D341Med (cell line): Measurements from ENCODE around the gene CERS2.

Experiments used
- DNase-seq: peaks from one replicate; pipeline ENCODE4 v3.0.0; 2012; ENCODE audit warnings: low spot score

The CERS2 gene

GRCh38 chr1:150997949-150998348, 23.3 kb upstream of the CERS2 start:
- DNase-seq: no peak

DNA sequence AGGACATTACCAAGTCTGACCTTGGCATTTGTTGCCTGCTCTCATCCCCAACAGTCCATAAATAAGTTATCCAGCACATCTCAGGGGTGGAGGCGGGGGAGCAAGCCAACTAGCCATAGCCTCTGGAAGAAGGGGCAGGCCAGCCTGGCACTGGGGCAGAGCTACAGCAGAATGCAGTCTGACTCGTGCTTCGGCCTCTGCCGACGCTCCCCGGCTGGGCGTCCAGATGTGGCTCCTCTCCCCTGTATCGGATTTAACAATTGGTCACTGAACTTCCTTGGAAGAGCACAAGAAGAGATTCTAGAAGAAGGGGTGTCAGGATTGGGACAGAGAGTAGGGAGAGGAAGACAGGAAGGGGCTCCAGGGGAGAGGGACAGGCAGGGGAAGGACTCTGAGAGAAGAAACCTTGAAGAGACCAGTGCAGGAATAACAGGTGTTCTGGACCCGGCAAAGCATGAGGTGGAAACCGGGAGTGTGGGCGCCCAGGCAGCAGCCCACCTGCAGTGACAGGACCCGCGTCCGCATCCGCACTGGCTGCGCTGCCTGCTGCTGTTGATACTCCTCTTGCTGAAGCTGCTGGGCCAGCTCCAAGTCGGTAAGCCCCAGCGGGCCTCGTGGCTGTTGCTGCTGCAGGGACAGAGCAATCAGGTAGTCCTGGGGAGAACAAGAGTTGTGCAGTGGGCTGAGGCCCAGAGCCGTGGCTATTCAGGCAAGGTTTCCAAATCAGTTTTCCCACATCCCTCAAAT, 22.7 kb upstream of the CERS2 start:
- DNase-seq: no peak

GRCh38 chr1:150995896-150996295, 21.3 kb upstream of the CERS2 start:
- DNase-seq: no peak

DNA sequence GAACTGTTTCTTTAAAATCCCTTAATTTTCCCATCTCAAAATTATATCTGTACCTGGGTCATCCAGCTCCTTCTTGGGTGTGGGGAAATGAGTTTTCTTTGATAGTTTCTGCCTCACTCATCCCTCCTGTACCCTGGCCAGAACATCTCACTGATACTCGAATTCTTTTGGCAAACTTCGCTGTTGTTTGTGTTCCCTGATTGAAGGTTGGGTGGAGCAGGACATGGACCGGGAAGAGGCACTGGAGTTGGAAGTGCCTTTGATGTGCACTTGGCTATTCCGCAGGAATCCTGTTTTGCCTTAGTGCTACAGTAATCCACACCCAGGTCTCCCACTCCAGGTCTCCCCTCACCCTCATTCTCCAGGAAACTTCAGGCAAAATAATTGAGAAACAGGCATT, 20.8 kb upstream of the CERS2 start:
- DNase-seq: no peak

- no peak for DNase-seq
These were observed 19.6 kb upstream of the CERS2 start for GRCh38 chr1:150994248-150994647.

- DNase-seq: no peak
These were observed 18.0 kb upstream of the CERS2 start for GRCh38 chr1:150992626-150993025.

- DNase-seq: no peak
These were observed 13.3 kb upstream of the CERS2 start for GRCh38 chr1:150987924-150988323.

GRCh38 chr1:150985179-150985825, 10.7 kb upstream of the CERS2 start:
- no peak for DNase-seq

DNA sequence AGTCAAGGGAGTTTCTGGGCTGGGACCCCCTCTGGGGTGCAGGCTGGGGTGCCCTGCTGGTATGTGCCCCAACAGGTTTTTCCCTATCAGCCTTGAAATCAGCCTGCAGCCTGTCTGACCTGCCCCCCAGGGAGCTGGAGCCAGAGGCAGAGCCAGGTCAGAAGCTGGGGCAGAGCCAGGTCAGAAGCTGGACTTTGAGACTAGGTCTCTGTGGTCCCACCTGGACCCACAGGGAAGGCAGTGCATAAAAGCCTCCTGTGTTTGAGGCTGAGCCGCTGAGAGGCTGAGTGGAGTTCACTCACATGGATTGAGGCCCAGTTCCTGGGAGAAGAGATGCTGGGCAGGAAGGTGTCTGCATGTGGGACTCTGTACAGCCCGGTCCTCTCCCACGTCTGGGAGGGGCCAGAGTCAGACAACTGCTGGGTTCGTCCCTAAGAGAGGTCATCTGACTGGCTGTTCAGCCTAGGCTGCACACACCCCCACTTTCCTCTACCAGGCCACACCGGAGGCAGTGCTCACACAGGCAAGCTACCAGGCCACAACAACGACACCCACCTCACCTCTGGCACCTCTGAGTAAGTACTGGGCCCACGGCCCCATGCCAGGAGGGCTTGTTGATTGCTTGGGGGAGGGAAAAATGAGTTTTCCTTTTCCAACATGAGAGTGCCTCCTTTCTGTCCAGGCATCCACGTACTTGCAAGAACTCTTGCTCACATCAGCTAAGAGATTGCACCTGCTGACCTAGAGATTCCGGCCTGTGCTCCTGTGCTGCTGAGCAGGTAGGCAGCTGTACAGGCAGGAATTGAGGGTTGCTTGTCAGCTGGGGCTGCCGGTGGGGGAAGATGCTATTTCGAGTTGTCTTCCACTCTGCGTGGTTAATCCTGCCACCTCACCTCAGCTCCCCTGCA, 7.4 kb upstream of the CERS2 start, which contains the start of gene ANXA9:
TSS of gene ANXA9 (plus strand) at position 488 of the 908 bp plus-strand sequence. CDS start 814 bp downstream, outside the sequence.
- no peak for DNase-seq

DNA sequence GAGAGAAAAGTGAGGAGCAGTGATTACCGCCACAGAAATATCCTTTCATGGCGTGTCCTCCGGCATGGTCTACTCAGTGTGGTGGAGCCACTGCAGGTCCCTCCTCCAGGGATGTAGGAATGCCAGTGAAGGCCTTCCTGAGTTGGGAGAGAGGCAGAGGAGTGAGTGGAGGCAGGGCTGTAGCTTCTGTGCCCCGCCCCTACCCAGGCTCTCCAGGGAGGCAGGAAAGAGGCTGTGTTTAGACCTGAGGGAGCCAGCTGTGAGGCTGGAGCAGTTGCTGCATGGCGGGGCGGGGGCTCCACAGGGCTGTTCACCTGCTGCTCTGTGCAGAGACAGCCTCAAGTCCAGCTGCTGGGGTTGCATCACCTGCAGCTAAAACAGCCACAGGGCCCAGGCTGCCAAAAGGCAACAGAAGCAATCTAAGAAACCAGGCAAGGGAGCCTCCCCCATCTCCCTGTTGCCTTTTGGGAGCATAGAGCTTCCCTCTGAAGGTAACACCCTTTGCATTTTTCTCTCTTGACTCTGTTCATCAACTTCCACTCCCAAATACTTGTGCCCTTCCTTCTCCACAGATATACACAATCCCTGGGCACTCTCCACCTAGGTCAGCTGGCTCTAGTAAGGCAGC, 6.7 kb upstream of the CERS2 start:
- peak; percentile 72 for DNase-seq

DNA sequence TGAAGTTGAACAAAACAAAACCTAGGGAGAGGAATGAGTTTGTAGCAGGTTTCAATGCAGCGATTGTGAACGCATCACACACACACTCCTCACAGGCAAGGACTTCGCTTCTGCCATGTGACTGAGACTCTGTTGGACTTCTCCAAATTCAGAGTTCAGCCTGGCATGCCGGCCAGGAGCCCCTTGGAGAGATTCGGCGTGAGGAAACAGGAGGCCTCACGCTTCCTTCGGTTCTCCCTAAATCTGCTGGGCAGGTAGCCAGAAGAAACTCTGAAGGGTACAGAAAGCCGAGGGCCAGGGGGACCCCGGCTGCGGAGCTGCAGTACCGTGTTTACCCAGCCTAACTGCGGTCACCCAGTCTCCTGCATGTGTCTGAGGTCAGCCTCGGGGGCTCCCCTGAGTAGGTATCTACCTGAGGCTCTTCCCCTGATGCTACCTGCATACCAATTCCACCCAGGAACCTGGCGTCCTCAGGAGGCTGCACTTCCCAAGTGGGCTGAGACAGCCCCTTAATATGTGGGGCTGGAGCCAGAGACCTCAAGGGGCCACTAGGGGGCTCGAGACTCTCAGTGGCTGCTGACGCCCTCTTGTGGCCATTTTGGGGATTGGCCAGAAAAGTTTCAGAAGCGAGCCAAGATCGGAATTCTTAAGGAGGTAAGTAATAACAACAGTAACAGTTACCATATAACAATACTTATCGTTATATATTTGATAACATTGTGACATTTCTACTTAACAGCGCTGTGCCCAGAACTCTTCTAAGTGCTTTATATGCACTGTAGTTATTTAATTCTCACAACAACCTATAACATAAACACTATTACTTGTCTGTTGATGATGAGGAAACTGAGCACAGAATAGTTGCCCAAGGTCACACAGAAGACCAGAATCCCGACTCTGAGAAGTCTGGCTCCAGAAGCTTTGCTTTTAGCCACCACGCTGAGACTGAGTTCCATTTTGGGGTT, 4.7 kb upstream of the CERS2 start:
- peak; percentile 94 for DNase-seq

GRCh38 chr1:150976879-150977694, 2.5 kb upstream of the CERS2 start:
- peak; percentile 29 for DNase-seq

- peak; percentile 17 for DNase-seq
These were observed 1.8 kb upstream of the CERS2 start for GRCh38 chr1:150976401-150976821.

- peak; percentile 87 for DNase-seq
These were observed 627 bp downstream of the CERS2 start for GRCh38 chr1:150973836-150974579.

GRCh38 chr1:150973258-150973835, 1.3 kb downstream of the CERS2 start:
- peak; percentile 42 for DNase-seq

DNA sequence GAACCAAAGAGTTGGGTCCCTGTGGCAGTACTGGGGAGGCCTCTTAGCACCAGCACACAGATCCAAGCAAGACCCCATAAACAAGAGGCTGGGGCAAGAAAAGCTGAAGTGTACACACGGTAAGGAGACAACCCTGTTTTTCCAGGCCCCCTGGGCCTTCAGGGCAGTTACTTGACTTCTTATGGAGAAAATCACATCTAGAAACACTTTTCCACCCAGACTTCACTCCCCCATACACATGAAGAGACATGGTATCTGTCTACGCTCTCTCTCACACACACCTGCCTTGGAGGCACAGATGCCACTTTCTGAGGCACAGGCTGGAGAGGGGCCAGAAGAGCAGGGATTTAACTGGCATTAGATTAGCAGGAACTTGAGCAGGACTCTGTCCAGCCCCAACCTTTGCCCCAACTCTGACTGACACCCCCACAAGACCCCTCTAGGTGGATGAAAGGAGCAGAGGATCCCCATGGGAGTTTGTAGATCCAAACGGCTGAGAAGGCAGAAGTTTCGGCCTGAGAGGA, 2.2 kb downstream of the CERS2 start:
- peak; percentile 41 for DNase-seq

GRCh38 chr1:150971583-150972416, 2.8 kb downstream of the CERS2 start:
- peak; percentile 37 for DNase-seq
